Naive thymus-derived CD4-positive, alpha-beta T cell (primary cell): ENCODE measurements around the gene MAP3K14. TPM values are rescaled to one million over a fixed set of nuclear protein-coding genes. Genes with fewer than 3 reads are reported as not detected.

ENCODE experiments used
- ATAC-seq: fragments of 150-1000 bp; cut with Tn5 transposase; 2 replicates; pipeline ENCODE4 v1.10.0; 2021; ENCODE audit warnings: mild to moderate bottlenecking, moderate library complexity
- CTCF ChIA-PET: fragments of 350-600 bp; sonication (Branson Sonifier 250); formaldehyde crosslinking; loops from one replicate; lab custom pipeline; 2021; ENCODE audit warnings: antibody characterized with exemption; lab: Charles Lee
- POLR2A ChIA-PET: fragments of 350-600 bp; sonication (Branson Sonifier 250); formaldehyde crosslinking; loops from one replicate; lab custom pipeline; 2021; ENCODE audit warnings: antibody characterized with exemption, inconsistent platforms; lab: Charles Lee
- DNase-seq, 9 donors: peaks; one replicate each; pipeline versions ENCODE4 v3.0.0 to v3.0.0-alpha.2; 2020 to 2022; ENCODE audit warnings: mixed read lengths in 1 of 9
- H3K27ac ChIP-seq: one replicate; pipeline ENCODE4 v1.7.0; 2013; ENCODE audit warnings: mild to moderate bottlenecking, low read depth, low read length, moderate library complexity
- H3K27me3 ChIP-seq, 2 donors: one replicate each; pipeline ENCODE4 v1.7.0; 2013; ENCODE audit warnings: low read length in 2 of 2, mild to moderate bottlenecking in 2 of 2, moderate library complexity in 2 of 2; ENCODE audit not compliant: control insufficient read depth in 2 of 2, insufficient read depth in 2 of 2
- H3K36me3 ChIP-seq, 3 experiments: 1 replicate in 2 of 3; 2 replicates in 1 of 3; pipeline ENCODE4 v1.7.0; 2013; ENCODE audit warnings: low read length in 3 of 3, mild to moderate bottlenecking in 3 of 3, moderate library complexity in 1 of 3; ENCODE audit not compliant: insufficient read depth in 3 of 3, control insufficient read depth in 2 of 3
- H3K4me1 ChIP-seq, 2 donors: one replicate each; pipeline ENCODE4 v1.7.0; 2013; ENCODE audit warnings: low read length in 2 of 2, mild to moderate bottlenecking in 2 of 2, moderate library complexity in 1 of 2; ENCODE audit not compliant: control insufficient read depth in 2 of 2, insufficient read depth in 2 of 2
- H3K4me3 ChIP-seq: 2 replicates; pipeline ENCODE4 v1.7.0; 2013; ENCODE audit warnings: mild to moderate bottlenecking, low read length
- H3K9me3 ChIP-seq, 3 experiments: 1 replicate in 2 of 3; 2 replicates in 1 of 3; pipeline ENCODE4 v1.7.0; 2013; ENCODE audit warnings: low read length in 3 of 3; ENCODE audit not compliant: control insufficient read depth in 2 of 3
- H3K27ac Mint-ChIP-seq, 9 donors: one replicate each; pipeline ENCODE4 v1.8.0; 2020 to 2022; ENCODE audit warnings: mixed read lengths in 9 of 9, mild to moderate bottlenecking in 8 of 9, moderate library complexity in 5 of 9, inconsistent platforms in 2 of 9
- H3K27me3 Mint-ChIP-seq, 5 donors: one replicate each; pipeline ENCODE4 v1.8.0; 2021 to 2022; ENCODE audit warnings: mixed read lengths in 5 of 5, mild to moderate bottlenecking in 1 of 5
- H3K36me3 Mint-ChIP-seq, 5 donors: one replicate each; pipeline ENCODE4 v1.8.0; 2020 to 2022; ENCODE audit warnings: mixed read lengths in 5 of 5, mild to moderate bottlenecking in 3 of 5, inconsistent platforms in 1 of 5
- H3K4me1 Mint-ChIP-seq, 7 donors: one replicate each; pipeline ENCODE4 v1.8.0; 2020 to 2022; ENCODE audit warnings: mixed read lengths in 7 of 7, mild to moderate bottlenecking in 3 of 7, inconsistent platforms in 1 of 7
- H3K4me3 Mint-ChIP-seq, 10 donors: one replicate each; pipeline ENCODE4 v1.8.0; 2020 to 2022; ENCODE audit warnings: mild to moderate bottlenecking in 10 of 10, mixed read lengths in 10 of 10, moderate library complexity in 6 of 10, inconsistent platforms in 2 of 10
- H3K9me3 Mint-ChIP-seq, 11 donors: one replicate each; pipeline ENCODE4 v1.8.0; 2020 to 2022; ENCODE audit warnings: mixed read lengths in 11 of 11, mild to moderate bottlenecking in 4 of 11, inconsistent platforms in 1 of 11, moderate library complexity in 1 of 11
- intact Hi-C, 2 donors: fragments of 100-400 bp; cut with micrococcal nuclease; formaldehyde crosslinking; loops; one replicate each; pipeline ENCODE4 v1.15.1; 2023
- polyA plus RNA-seq, 2 donors: library from polyadenylated mRNA; unstranded; fragments of 300-500 nt; fragmentation: Illumina TruSeq; gene quantifications; one replicate each; pipeline ENCODE4 v1.2.3, GENCODE V29; 2021
- total RNA-seq, 6 experiments: library from RNA in 5 of 6; stranded (reverse) in 5 of 6; gene quantifications; 1 replicate in 5 of 6; 2 replicates in 1 of 6; pipeline ENCODE4 v1.2.3 and lab custom pipeline; 2021 to 2026

MAP3K14 gene
- total and polyA plus RNA-seq, 7 experiments from 2014 or later: 2.4 to 39.8 (median 31.5) TPM

DNA sequence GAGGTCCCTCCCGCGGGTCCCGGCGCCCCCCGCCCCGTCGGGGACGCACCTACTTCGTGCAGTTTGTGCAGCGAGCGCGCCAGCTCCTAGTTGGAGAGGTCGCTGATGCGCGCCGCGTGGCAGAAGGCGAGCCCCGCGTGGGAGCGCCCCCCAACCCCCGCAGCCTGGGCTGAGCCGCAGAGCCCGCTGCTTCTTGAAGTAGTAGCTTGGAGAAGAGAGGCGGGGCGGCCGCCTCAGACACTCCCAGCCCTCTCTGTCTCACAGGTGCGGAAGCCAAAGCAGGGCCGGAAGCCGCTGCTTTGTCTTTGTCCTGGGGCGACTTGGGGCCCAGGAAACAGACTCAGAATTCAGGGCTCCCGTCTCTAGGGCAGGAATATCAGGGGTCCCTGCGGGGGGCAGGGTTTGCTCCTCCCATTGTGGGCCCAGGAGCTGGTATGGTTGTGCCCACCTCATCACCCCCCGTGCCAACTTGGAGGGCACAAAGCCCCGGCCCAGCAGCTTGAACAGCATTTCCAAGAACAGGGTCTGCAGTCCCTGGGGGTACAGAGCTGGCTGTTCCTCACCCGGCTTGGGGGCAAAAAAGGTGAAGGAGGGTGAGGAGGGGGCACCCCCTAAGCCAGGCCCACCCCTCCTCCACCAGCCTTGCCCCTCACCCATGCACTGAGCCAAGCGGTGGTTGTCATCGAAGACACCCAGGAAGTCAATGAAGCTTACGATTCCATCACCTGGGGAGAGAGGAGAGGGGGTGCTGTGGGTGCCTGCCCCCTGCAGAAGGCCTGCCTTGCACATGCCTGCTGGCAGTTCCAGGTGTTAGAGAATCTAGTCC lies 68.5 kb downstream of the MAP3K14 start:
- Histone ChIP-seq H3K9me3 (no peaks in the 10 kb centered on the region), H3K4me3 (peak overlapping the region; percentile 89), H3K27ac (peak overlapping the region; percentile 95), H3K36me3 (peaks cover 21 to 52% (median 23%) of the 10 kb centered on the region in 3 experiments), H3K4me1 (peaks cover 26 to 42% of the 10 kb centered on the region in 2 donors), H3K27me3 (no peaks in the 10 kb centered on the region)
- ATAC-seq: peak; percentile 82
- peak; percentile 65 to 90 (median 86) for DNase-seq
- Mint-ChIP-seq H3K27me3 (no peaks in the 10 kb centered on the region), H3K4me3 (peak overlapping the region; percentile 86 to 93 (median 90)), H3K9me3 (no peaks in the 10 kb centered on the region), H3K4me1 (peaks cover 36 to 75% (median 65%) of the 10 kb centered on the region in 7 donors), H3K27ac (peak overlapping the region; percentile 90 to 99 (median 97)), H3K36me3 (peaks cover 0 to 33% (median 3%) of the 10 kb centered on the region in 5 donors)
- intact Hi-C loops: loop anchor here (1.0 to 5.0 kb wide), 4 partner anchors 14 to 351 kb away; partner anchors contain the start of genes EFTUD2 (in 1 of the 2), MAP3K14 (in 1 of the 2) and SPATA32 (in 1 of the 2)
- ChIA-PET POLR2A (interaction anchor here (0.5 to 34.3 kb wide), 21 partner anchors 10 to 952 kb away, joined by 3 to 851 read pairs (median 5); partner anchors contain the start of genes FMNL1, HEXIM1, HEXIM2 and MAP3K14), CTCF (interaction anchor here (0.8 to 4.2 kb wide), 13 partner anchors 12 to 99 kb away, joined by 3 to 35 read pairs (median 8); partner anchors contain the start of genes FMNL1 and MAP3K14)

GRCh38 chr17:45247429-45248131 lies 69.2 kb downstream of the MAP3K14 start:
- H3K9me3 ChIP-seq: no peaks in the 10 kb centered on the region
- Mint-ChIP-seq H3K4me1 (peaks cover 30 to 68% (median 61%) of the 10 kb centered on the region in 7 donors), H3K4me3 (peak overlapping the region; percentile 88 to 93 (median 90)), H3K9me3 (no peaks in the 10 kb centered on the region), H3K27ac (peak overlapping the region; percentile 89 to 98 (median 96)), H3K27me3 (no peaks in the 10 kb centered on the region), H3K36me3 (peaks cover 3 to 38% (median 6%) of the 10 kb centered on the region in 5 donors)
- ATAC-seq: peak; percentile 88
- H3K4me1 ChIP-seq: peaks cover 26 to 42% of the 10 kb centered on the region in 2 donors
- H3K27me3 ChIP-seq: no peaks in the 10 kb centered on the region
- peak overlapping the region; percentile 89 for H3K4me3 ChIP-seq
- ChIA-PET POLR2A (interaction anchor here (0.9 to 34.3 kb wide), 21 partner anchors 9 to 150 kb away, joined by 3 to 851 read pairs (median 4); partner anchors contain the start of genes FMNL1, HEXIM1, HEXIM2 and MAP3K14), CTCF (interaction anchor here (0.6 to 4.2 kb wide), 15 partner anchors 11 to 112 kb away, joined by 3 to 35 read pairs (median 5); partner anchors contain the start of genes ACBD4 and FMNL1)
- H3K27ac ChIP-seq: peak overlapping the region; percentile 95
- intact Hi-C loops: loop anchor here (1.0 to 5.0 kb wide), 11 partner anchors 12 to 350 kb away; partner anchors contain the start of genes HEXIM1 (in 2 of the 2), MAP3K14 (in 2 of the 2), SPATA32 (in 2 of the 2) and EFTUD2 (in 1 of the 2)
- peak; percentile 83 to 96 (median 87) for DNase-seq
- H3K36me3 ChIP-seq: peaks cover 24 to 60% (median 27%) of the 10 kb centered on the region in 3 experiments

DNA sequence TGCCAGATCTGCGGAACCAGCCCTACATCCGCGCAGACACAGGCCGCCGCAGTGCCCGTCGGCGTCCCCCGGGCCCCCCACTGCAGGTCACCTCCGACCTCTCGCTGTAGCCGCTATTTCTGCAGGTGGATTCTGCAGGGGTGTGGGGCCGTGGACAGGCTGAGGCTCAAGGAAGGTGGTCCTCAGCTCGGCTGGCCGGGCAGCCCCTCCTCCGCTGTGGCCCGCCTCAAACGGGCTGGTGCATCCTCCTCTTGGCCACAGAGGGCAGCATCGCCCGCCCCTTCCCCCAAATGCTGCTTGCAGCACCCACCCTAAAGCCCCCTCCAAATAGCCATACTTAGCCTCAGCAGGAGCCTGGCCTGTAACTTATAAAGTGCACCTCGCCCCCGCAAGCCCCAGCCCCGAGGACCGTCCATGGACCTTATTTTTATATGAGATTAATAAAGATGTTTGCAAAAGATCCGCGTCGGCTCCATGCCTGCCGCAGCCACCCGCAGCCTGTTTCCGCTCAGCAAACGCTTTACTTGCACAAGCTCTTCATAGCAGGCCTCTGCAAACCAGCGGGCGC lies 69.9 kb downstream of the MAP3K14 start:
- peak overlapping the region; percentile 85 to 98 (median 96) for H3K27ac Mint-ChIP-seq

DNA sequence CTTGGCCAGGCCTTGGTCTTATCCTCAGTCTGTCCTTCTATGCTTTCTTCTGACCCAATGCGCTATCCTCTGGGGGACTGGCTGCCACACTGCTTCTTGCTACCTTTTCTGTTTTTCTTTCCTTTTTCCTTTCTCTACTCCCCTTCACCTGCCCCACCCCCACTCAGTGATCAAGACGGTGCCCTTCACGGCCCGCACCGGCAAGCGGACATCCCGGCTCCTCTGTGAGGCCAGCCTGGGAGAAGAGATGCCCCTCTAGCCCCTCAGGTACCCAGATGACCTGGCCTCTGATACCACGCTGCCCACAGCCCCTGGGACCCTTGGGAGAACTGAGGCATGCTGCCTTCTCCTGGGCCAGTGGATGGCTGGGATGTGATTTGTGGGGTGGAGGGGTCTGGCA lies 70.5 kb downstream of the MAP3K14 start:
- H3K27me3 Mint-ChIP-seq: no peaks in the 10 kb centered on the region
- Histone ChIP-seq H3K36me3 (peaks cover 23 to 64% (median 30%) of the 10 kb centered on the region in 3 experiments), H3K4me3 (no peak overlapping the region), H3K4me1 (peaks cover 26 to 42% of the 10 kb centered on the region in 2 donors), H3K27me3 (no peaks in the 10 kb centered on the region), H3K9me3 (no peaks in the 10 kb centered on the region), H3K27ac (peak overlapping the region; percentile 95)
- H3K4me1 Mint-ChIP-seq: peaks cover 28 to 60% (median 51%) of the 10 kb centered on the region in 7 donors
- intact Hi-C loops: loop anchor here in 1 of 2 donors (5.0 kb wide), 1 partner anchor 349 kb away; the partner anchor contains the start of gene EFTUD2
- ChIA-PET POLR2A (interaction anchor here (0.6 to 34.3 kb wide), 5 partner anchors 15 to 1031 kb away, joined by 3 to 851 read pairs (median 4); partner anchors contain the start of gene FMNL1), CTCF (interaction anchor here (0.9 to 4.2 kb wide), 7 partner anchors 11 to 111 kb away, joined by 3 to 33 read pairs (median 5); partner anchors contain the start of gene ACBD4)
- peaks cover 4 to 34% (median 7%) of the 10 kb centered on the region in 5 donors for H3K36me3 Mint-ChIP-seq
- no peak for DNase-seq
- no peaks in the 10 kb centered on the region for H3K9me3 Mint-ChIP-seq
- H3K4me3 Mint-ChIP-seq: peak overlapping the region in 9 of 10 donors; percentile 66 to 93 (median 89)
- peak overlapping the region; percentile 21 to 98 (median 85) for H3K27ac Mint-ChIP-seq
- ATAC-seq: no peak

More for the DNA sequence above, 69.9 kb downstream of the MAP3K14 start:
- Mint-ChIP-seq H3K9me3 (no peaks in the 10 kb centered on the region), H3K36me3 (peaks cover 4 to 35% (median 7%) of the 10 kb centered on the region in 5 donors), H3K27me3 (no peaks in the 10 kb centered on the region), H3K4me1 (peaks cover 28 to 62% (median 57%) of the 10 kb centered on the region in 7 donors), H3K4me3 (peak overlapping the region; percentile 88 to 93 (median 90))
- intact Hi-C loops: loop anchor here (1.0 to 5.0 kb wide), 10 partner anchors 12 to 350 kb away; partner anchors contain the start of genes HEXIM1 (in 2 of the 2), EFTUD2 (in 1 of the 2), HEXIM2 (in 1 of the 2) and MAP3K14 (in 1 of the 2)
- DNase-seq (peak in 4 of 9 donors; percentile 80 to 85 (median 82)), ATAC-seq (peak; percentile 53)
- Histone ChIP-seq H3K36me3 (peaks cover 23 to 65% (median 30%) of the 10 kb centered on the region in 3 experiments), H3K27ac (peak overlapping the region; percentile 95), H3K4me1 (peaks cover 26 to 42% of the 10 kb centered on the region in 2 donors), H3K4me3 (peak overlapping the region; percentile 89), H3K9me3 (no peaks in the 10 kb centered on the region), H3K27me3 (no peaks in the 10 kb centered on the region)
- ChIA-PET CTCF (interaction anchor here (0.6 to 4.2 kb wide), 12 partner anchors 11 to 111 kb away, joined by 3 to 35 read pairs (median 4); partner anchors contain the start of genes ACBD4 and FMNL1), POLR2A (interaction anchor here (0.6 to 34.3 kb wide), 13 partner anchors 8 to 1031 kb away, joined by 3 to 851 read pairs (median 4); partner anchors contain the start of genes FMNL1, HEXIM1 and MAP3K14)
